Rectal smooth muscle tissue (tissue), 1 donor: ENCODE data around the gene VIT.

ENCODE experiments used
- H3K27ac ChIP-seq: one replicate; pipeline ENCODE4 v1.7.0; 2013; ENCODE audit warnings: low read depth, low read length, inconsistent platforms
- H3K27me3 ChIP-seq: one replicate; pipeline ENCODE4 v1.7.0; 2013; ENCODE audit warnings: low read length; ENCODE audit not compliant: control insufficient read depth, insufficient read depth
- H3K36me3 ChIP-seq: one replicate; pipeline ENCODE4 v1.7.0; 2013; ENCODE audit warnings: low read length; ENCODE audit not compliant: control insufficient read depth, insufficient read depth
- H3K4me1 ChIP-seq: one replicate; pipeline ENCODE4 v1.7.0; 2013; ENCODE audit warnings: low read length; ENCODE audit not compliant: control insufficient read depth, insufficient read depth
- H3K4me3 ChIP-seq: one replicate; pipeline ENCODE4 v1.7.0; 2013; ENCODE audit warnings: low read length
- H3K9ac ChIP-seq: one replicate; pipeline ENCODE4 v1.7.0; 2013; ENCODE audit warnings: low read length

Gene VIT

DNA sequence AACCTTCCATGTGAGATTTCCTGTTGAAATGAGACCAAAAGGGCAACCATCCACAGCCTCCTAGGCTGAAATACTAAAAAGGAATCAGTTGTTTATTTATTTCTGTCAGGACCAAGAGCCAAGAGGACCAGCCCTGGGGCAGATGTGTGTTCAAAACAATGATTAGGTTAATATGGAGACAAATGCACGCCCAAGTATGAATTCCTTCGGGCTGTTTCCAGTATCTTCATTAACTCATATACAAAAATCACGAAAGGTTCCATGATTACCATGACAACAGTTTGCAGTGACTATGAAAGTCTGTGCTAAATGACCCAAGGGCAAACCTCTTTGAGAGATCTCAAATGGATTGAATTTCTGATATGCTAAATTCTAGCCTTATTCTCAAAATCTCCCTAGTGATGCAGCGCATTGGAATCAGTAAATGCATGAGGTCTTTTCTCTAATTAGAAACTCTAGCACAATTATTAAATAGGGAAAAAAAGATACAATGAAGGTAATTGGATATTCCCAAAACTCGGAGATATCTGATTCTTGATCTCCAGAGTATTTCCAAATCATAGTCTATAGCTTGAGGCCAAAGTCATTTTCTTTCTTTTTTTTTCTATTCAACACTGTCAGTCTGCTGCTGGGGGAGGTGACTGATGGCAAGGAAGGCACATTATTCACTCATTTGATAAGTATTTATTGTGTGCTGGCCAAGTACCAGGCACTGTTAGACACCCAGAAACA lies 35.6 kb downstream of the VIT start:
- Histone ChIP-seq H3K4me1 (no peaks in the 10 kb centered on the region), H3K36me3 (no peaks in the 10 kb centered on the region), H3K4me3 (no peak overlapping the region), H3K27ac (no peak overlapping the region), H3K9ac (no peak overlapping the region), H3K27me3 (no peaks in the 10 kb centered on the region)

- H3K4me3 ChIP-seq = no peak overlapping the region
- H3K9ac ChIP-seq = no peak overlapping the region
- no peak overlapping the region for H3K27ac ChIP-seq
- H3K27me3 ChIP-seq = no peaks in the 10 kb centered on the region
- no peaks in the 10 kb centered on the region for H3K36me3 ChIP-seq
- H3K4me1 ChIP-seq = no peaks in the 10 kb centered on the region
These were observed 36.1 kb downstream of the VIT start for GRCh38 chr2:36732673-36733036.

DNA sequence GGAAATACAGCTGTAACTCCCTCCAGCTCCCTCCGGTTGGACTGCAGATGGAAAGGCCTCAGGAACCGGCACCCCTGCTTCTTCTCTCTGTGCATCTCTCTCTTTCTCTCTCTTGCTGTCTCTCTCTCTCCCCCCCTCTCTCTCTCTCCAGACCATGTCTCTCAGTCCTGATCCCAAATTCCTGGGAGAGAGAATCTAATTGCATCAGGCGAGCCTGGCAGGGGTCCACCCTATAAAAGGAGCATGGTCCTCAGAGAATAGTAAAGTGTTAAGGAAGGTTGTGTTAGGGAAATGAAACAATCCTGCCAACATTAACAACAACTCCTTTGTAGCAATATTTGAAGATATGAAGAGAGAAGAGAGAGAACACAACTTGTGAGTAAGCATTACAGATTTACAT lies 36.7 kb downstream of the VIT start:
- Histone ChIP-seq H3K9ac (no peak overlapping the region), H3K27me3 (no peaks in the 10 kb centered on the region), H3K4me3 (no peak overlapping the region), H3K4me1 (no peaks in the 10 kb centered on the region), H3K36me3 (no peaks in the 10 kb centered on the region), H3K27ac (no peak overlapping the region)

- no peaks in the 10 kb centered on the region for H3K4me1 ChIP-seq
These were observed 37.8 kb downstream of the VIT start for GRCh38 chr2:36734304-36734703.

GRCh38 chr2:36737131-36737750 lies 40.7 kb downstream of the VIT start:
- Histone ChIP-seq H3K9ac (no peak overlapping the region), H3K4me3 (no peak overlapping the region), H3K4me1 (no peaks in the 10 kb centered on the region), H3K27me3 (no peaks in the 10 kb centered on the region), H3K27ac (no peak overlapping the region), H3K36me3 (no peaks in the 10 kb centered on the region)

More at GRCh38 chr2:36734304-36734703, 37.8 kb downstream of the VIT start:
- Histone ChIP-seq H3K27ac (no peak overlapping the region), H3K27me3 (no peaks in the 10 kb centered on the region), H3K36me3 (no peaks in the 10 kb centered on the region), H3K9ac (no peak overlapping the region), H3K4me3 (no peak overlapping the region)

- Histone ChIP-seq H3K36me3 (no peaks in the 10 kb centered on the region), H3K4me3 (no peak overlapping the region), H3K4me1 (no peaks in the 10 kb centered on the region), H3K27ac (no peak overlapping the region), H3K27me3 (no peaks in the 10 kb centered on the region), H3K9ac (no peak overlapping the region)
These were observed 43.6 kb downstream of the VIT start for GRCh38 chr2:36740061-36740460.

GRCh38 chr2:36741188-36741837 lies 44.8 kb downstream of the VIT start:
- no peaks in the 10 kb centered on the region for H3K4me1 ChIP-seq
- no peaks in the 10 kb centered on the region for H3K36me3 ChIP-seq
- H3K9ac ChIP-seq = no peak overlapping the region
- H3K27ac ChIP-seq = no peak overlapping the region
- H3K4me3 ChIP-seq = no peak overlapping the region
- no peaks in the 10 kb centered on the region for H3K27me3 ChIP-seq

DNA sequence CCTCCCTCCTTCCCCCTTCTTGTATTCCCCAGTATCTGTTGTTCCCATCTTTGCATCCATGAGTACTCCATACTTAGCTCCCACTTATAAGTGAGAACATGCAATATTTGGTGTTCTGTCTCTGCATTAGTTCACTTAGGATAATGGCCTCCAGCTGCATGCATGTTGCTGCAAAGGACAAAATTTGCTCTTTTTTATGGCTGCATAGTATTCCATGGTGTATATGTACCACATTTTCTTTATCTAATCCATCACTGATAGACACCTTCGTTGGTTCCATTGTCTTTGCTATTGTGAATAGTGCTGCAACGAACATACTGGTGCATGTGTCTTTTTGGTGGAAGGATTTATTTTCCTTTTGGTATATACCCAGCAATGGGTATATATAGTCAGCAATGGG lies 47.4 kb downstream of the VIT start:
- Histone ChIP-seq H3K4me1 (no peaks in the 10 kb centered on the region), H3K4me3 (no peak overlapping the region), H3K27ac (no peak overlapping the region), H3K9ac (no peak overlapping the region), H3K27me3 (no peaks in the 10 kb centered on the region), H3K36me3 (no peaks in the 10 kb centered on the region)

DNA sequence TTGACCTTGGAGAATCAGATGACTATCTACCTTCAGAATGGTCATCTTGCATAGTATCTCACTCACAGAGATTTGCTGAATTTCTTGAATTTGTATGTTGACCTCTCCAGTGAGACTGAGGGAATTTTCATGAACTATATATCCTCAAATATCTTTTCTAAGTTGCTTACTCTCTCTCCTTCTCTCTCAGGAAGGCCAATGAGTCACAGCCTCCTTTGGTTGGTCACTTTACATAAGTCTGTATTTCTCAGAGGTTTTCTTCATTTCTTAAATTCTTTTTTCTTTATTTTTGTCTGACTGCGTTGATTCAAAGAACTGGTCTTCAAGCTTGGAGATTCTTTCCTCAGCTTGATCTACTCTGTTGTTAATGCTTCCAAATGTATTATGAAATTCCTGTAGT lies 51.7 kb downstream of the VIT start:
- Histone ChIP-seq H3K36me3 (no peaks in the 10 kb centered on the region), H3K4me1 (no peaks in the 10 kb centered on the region), H3K27ac (no peak overlapping the region), H3K9ac (no peak overlapping the region), H3K27me3 (no peaks in the 10 kb centered on the region), H3K4me3 (no peak overlapping the region)

DNA sequence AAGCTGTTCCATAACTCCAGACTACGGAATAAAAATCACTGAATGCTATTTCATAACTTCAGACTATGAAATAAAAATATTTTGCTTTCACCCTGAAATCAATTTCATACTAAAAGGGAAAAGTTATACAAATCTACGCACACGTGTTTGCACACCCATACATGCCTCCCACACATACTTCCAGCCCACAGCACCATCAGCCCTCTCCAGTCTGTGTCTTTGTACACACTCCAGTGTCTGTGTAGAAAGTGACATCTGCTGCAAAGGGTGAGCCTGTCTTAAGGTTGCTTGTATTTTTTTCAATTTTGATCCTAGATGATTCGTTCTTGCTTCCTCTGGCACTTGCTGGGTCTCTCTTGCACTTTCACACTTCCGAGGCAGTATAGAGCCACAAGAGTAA lies 53.6 kb downstream of the VIT start:
- Histone ChIP-seq H3K27ac (no peak overlapping the region), H3K4me3 (no peak overlapping the region), H3K4me1 (no peaks in the 10 kb centered on the region), H3K36me3 (no peaks in the 10 kb centered on the region), H3K9ac (no peak overlapping the region), H3K27me3 (no peaks in the 10 kb centered on the region)

DNA sequence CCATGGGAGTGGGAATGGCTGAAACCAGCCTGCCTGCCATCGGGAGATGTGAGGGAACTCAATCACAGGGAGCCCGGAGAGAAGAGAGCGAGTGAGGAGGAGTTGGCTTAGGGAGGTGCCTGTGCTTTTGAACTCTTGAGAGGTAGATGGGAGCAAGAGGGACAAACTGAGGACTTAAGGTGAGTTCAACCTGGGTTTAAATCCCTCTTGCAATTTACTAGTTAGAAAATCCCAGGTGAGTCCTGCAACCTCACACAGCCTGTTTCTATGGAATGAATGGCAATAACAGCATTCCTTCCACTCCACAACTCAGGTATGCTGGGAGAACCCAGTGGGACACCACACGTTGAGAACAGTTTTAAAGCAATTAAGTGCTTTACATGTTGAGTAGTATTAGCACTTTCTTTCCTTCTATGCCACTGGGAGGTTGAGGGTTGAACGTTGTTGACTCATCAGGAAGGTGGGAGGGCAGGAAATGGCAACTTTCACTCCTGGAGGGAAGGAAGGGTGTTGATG lies 57.3 kb downstream of the VIT start:
- Histone ChIP-seq H3K4me3 (no peak overlapping the region), H3K36me3 (no peaks in the 10 kb centered on the region), H3K9ac (no peak overlapping the region), H3K4me1 (no peaks in the 10 kb centered on the region), H3K27ac (no peak overlapping the region), H3K27me3 (no peaks in the 10 kb centered on the region)

DNA sequence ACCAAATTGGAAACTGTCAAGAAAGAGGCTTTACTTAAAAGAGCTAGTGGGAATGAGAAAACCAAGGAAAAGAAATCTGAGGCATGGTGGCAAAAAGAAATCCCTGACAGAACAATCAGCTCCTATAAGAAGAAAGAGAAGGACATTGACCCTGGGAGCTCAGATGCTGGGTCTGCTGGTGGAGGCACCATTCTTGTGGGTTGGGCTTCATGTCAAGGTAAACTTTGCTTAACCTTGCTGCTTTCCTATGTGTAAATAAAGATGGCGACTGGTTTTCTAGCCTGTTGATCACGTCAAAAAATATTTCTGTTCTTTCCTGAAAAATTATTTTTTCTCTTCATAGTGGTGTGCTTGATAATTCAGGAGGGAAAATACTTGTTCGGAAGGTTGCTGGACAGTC lies 58.1 kb downstream of the VIT start:
- no peak overlapping the region for H3K27ac ChIP-seq
- no peak overlapping the region for H3K9ac ChIP-seq
- no peaks in the 10 kb centered on the region for H3K27me3 ChIP-seq
- H3K4me1 ChIP-seq = no peaks in the 10 kb centered on the region
- no peaks in the 10 kb centered on the region for H3K36me3 ChIP-seq
- H3K4me3 ChIP-seq = no peak overlapping the region
